ENCODE results near the gene CNOT9.

- TF ChIP-seq POLR2A (IDR thresholded peaks at IDR 0.05) = no peak
- no peak for TF ChIP-seq CTCF (IDR thresholded peaks at IDR 0.05 in 4 of 5, conservative IDR thresholded peaks at IDR 0.05 in 1 of 5)
These were observed 16.9 kb downstream of the CNOT9 start for GRCh38 chr2:218585541-218585940.
